GM12878 (cell line): ENCODE data around the gene VDR.

ENCODE experiments used
- ATF3 ChIP-seq: IDR thresholded peaks from 2 replicates; pipeline ENCODE4 v1.6.1; 2011; ENCODE audit warnings: low read depth, mild to moderate bottlenecking, low read length, moderate library complexity, borderline replicate concordance; ENCODE audit errors: extremely low read depth
- CBX5 ChIP-seq: sonication (generic); IDR thresholded peaks from 2 replicates; pipeline ENCODE4 v1.6.1; 2016; ENCODE audit warnings: low read depth, moderate library complexity, mild to moderate bottlenecking, inconsistent platforms
- CEBPB ChIP-seq, 2 experiments: fragments of 150-350 bp in 1 of 2; IDR thresholded peaks; 2 replicates each; pipeline ENCODE4 v1.6.1; 2012 to 2014; ENCODE audit warnings: low read depth in 2 of 2, low read length in 2 of 2, borderline replicate concordance in 1 of 2, inconsistent platforms in 1 of 2
- CTCF ChIP-seq, 3 experiments: IDR thresholded peaks in 2 of 3; conservative IDR thresholded peaks in 1 of 3; 2 replicates each; pipeline ENCODE4 v1.5.1; 2011; ENCODE audit warnings: low read depth in 3 of 3, low read length in 3 of 3, mild to moderate bottlenecking in 3 of 3, control low read depth in 2 of 3, moderate library complexity in 2 of 3, inconsistent platforms in 1 of 3, mixed read lengths in 1 of 3; ENCODE audit not compliant: control insufficient read depth in 2 of 3, insufficient read depth in 1 of 3; ENCODE audit errors: extremely low read depth in 1 of 3
- FOS ChIP-seq: IDR thresholded peaks from 3 replicates; pipeline ENCODE4 v1.6.1; 2011; ENCODE audit warnings: borderline replicate concordance; ENCODE audit not compliant: insufficient read length; ENCODE audit errors: extremely low read depth
- GABPA ChIP-seq: IDR thresholded peaks from 2 replicates; pipeline ENCODE4 v1.6.1; 2014; ENCODE audit warnings: antibody characterized with exemption, low read depth, mild to moderate bottlenecking, inconsistent platforms
- JUND ChIP-seq: IDR thresholded peaks from 2 replicates; pipeline ENCODE4 v1.6.1; 2012; ENCODE audit warnings: low read depth, mild to moderate bottlenecking, low read length, improper control_type of control experiment, moderate library complexity
- POLR2A ChIP-seq: IDR thresholded peaks from 2 replicates; pipeline ENCODE4 v1.6.1; 2011; ENCODE audit warnings: low read depth, mild to moderate bottlenecking, low read length
- RAD21 ChIP-seq: IDR thresholded peaks from 2 replicates; pipeline ENCODE4 v1.6.1; 2011; ENCODE audit warnings: mild to moderate bottlenecking, low read depth, low read length, moderate library complexity; ENCODE audit not compliant: insufficient read depth
- SIN3A ChIP-seq: IDR thresholded peaks from 2 replicates; pipeline ENCODE4 v1.6.1; 2012; ENCODE audit warnings: low read depth, low read length, improper control_type of control experiment
- SP1 ChIP-seq: IDR thresholded peaks from one replicate; pipeline ENCODE4 v1.6.1; 2011; ENCODE audit warnings: low read depth, low read length
- TBL1XR1 ChIP-seq: IDR thresholded peaks from 2 replicates; pipeline ENCODE4 v1.6.1; 2012; ENCODE audit warnings: low read depth, low read length, improper control_type of control experiment

- no peak for TF ChIP-seq TBL1XR1
- TF ChIP-seq SP1 = no peak
- TF ChIP-seq RAD21 = no peak
- TF ChIP-seq SIN3A = no peak
- TF ChIP-seq CEBPB (IDR thresholded peaks at IDR 0.05; ENCODE audit: borderline replicate concordance in 1 of 2, low read depth in 2 of 2, low read length in 2 of 2) = no peak
- TF ChIP-seq FOS = no peak
- no peak for TF ChIP-seq ATF3
- no peak for TF ChIP-seq CTCF (IDR thresholded peaks at IDR 0.05 in 2 of 3, conservative IDR thresholded peaks at IDR 0.05 in 1 of 3; ENCODE audit: control insufficient read depth in 2 of 3, extremely low read depth in 1 of 3, insufficient read depth in 1 of 3, low read depth in 3 of 3, low read length in 3 of 3)
- TF ChIP-seq CBX5 = no peak
- TF ChIP-seq JUND = no peak
- TF ChIP-seq POLR2A = no peak
- TF ChIP-seq GABPA = no peak
Measured at GRCh38 chr12:47851303-47851952, 53.4 kb downstream of the VDR start.
